Activated effector memory CD4-positive, alpha-beta T cell treated with anti-CD3 and anti-CD28 coated beads, Interleukin-2, amount 50 U/mL, for 16 hours (primary cell): ENCODE results near the gene C11orf42.
"Not testable (repeated sequence)": the region's sequence is repeated elsewhere in the genome, so short reads cannot be mapped to it uniquely, and the experiment has no call there.

Experiments used
- DNase-seq: peaks from one replicate; pipeline ENCODE4 v3.0.0-alpha.2; 2020

Gene C11orf42

DNA sequence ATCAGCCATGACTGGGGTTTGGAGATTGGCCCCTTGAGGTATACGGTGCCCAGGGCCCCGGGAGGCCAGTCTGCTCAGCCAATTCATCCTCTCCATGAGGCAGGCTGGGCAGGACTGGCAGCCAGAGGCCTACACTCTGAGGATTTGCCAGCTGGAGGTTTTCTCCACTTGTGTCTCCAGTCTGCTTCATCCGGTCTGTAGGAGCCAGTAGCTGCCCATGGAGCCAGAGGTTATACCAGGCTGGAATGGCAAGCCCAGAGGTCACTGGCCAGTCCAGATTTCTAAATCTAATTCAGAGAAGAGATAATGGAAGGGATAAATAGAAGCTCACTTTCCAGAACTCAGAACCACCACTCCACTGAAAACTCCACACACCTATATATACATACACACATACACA, 19.1 kb downstream of the C11orf42 start:
- no peak for DNase-seq

DNA sequence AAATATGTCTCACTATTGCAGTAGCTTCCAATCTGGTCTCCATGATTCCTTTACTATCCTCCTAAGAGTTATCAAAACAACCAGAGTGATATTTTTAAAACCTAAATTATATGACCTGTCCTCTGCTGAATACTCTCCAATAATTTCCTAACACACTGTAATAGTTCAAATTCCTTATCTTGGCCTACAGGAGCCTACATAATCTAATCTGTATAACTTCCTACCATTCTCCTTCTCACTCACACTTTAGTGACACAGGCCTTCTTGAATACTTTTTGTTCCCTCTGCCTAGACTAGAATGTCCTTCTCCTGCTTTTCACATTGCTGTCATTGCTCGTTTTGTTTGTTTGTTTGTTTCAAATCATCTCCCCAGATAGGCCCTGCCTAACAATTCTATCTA, 19.7 kb downstream of the C11orf42 start:
- no peak for DNase-seq

DNA sequence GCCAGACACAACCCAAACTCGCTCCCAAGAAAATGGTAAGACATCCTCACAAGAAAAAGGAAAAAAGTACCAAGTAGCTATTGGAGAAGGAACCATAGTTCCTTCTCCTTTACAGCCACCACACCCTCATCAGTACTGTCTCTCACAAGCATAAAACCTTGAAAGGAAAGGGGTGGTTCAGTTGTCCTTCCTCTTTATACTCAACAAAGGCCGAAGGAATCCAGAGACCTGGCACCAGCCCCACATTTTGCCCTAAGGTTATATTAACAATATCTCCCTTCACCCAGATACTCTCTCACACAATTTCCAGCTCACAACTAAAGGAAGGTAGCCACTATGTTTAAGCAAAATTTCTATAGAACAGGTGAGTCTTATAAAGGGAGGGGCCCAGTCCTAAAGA, 20.5 kb downstream of the C11orf42 start:
- no peak for DNase-seq

DNA sequence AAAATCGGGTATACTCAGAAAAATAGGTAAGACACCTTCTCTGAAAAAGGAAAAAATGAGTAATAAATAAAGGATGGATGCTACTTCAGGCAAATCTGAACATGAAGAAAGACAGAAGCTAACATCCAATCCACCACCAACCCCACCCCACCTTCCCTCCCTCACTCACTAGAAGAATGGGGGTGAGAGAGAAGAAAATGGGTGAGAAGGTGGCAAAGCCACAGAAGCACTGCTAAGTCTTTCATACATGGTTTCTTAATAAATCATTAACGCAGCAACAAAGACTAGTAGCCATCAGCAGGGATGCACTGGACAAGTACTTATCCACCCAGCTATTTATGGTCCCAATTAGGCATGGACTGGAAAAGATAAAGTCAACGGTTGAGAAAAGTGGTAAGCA, 23.2 kb downstream of the C11orf42 start:
- no peak for DNase-seq

DNA sequence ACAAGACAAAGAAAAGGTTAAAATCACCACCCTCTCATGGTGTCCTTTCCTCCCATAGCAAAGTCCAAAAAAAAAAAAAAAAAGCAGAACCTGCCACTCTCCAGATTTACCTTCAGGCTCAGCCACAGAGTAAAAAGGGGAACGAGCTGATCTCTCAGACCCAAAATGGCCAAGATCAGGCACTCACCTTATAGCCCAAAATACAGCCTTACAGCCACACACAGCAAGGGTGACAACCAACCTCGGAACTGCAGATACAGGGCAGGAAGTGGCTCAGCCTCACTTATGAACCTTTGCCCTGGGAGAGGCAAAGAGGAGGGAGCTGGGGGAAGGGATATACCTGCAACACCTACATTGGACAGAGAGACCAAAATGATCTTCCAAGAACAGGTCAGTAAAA, 24.6 kb downstream of the C11orf42 start:
- no peak for DNase-seq

DNA sequence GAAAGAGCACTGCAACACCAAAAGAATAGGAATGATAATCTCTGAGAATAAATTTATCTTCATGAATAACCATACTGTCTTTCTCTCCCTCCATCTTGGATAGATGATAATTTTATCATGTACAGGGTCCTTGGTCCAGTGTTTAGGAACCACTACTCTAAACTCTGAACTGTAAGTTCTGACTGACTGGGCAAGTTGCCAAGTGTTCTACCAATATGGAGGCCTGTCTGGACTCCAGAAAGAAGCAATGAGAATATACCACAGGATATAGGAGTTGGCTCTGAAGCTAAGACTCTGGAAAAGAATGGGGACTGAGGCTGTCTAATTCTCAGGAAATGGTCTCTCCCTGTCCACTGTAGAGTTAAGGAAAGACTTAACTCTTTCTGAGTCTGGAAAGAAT, 27.5 kb downstream of the C11orf42 start:
- DNase-seq: no peak

DNA sequence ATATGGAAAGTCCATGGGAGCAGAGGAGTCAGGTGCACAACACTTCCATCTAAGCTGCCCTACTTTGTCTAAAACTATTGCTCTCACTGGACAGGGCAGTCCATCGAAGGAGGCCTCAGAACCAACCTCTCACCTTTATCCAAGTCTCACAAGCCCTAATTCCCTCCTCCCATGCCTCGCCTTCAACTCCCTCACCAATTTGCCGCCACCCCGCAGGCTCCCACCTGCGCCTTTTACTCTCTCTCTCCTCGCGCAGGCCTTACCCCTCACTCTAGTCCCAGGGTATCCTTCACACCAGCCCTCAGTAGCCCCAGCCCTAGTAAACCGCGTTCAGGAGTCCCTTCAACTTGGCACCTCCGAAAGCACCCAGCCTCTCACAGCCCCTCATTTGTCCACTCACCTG, 28.6 kb downstream of the C11orf42 start:
- no peak for DNase-seq

DNA sequence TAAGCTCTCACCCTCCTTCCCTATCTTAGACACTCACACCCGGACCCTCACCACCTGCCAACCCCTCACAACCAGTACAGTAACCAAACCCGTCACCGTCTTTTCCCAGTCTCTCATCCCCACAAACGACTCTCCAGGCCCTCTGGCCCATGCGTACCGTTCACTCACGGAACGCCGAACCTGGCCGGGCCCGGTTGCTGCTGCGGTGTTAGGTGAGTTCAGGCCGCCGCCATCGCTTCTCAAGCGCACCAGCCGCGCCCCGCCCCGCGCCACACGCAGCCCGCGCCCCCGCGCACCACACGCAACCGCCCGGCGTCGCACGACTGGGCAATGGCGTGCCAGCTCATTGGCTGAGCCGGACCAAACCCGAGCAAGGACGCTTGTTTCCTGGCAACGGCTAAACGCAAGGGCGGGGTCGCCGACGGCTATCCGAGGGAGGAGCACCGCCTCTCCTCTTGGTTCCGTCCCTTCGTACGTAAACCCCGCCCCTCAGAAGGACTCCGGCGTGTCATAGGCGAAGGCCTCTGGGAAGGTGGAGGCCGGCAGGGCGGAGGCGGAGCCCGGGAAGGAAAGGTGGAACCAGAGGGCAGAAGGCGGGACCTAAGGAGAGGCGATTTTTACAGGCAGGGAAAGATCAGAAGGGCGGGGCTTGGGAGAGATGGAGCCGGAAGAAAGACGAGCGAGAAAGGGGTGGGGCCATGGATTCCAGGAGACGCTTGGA, 29.2 kb downstream of the C11orf42 start, which contains the start of gene FHIP1B:
Gene FHIP1B, minus strand, starts transcription at position 250 of the 721 bp plus-strand sequence. CDS start 10,120 bp downstream, outside the sequence.
- peak; percentile 100 for DNase-seq

DNA sequence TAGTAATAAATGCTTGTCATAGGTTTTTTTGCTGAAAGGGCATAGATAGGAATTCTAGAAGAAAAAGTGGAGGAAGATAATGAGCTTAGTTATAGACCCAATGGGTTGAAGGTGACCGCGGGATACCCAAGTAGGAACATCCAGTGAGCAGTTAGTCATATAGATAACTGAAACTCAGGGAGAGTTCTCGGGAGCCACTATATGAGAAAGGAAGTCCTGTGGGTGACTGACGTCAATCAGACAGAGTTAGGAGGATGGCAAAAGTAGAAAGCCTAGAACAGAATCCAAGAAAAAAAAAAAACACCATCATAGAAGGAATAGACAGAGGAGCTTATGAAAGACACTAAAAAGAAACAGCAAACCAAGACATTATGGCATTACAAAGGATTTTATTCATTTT, 31.9 kb downstream of the C11orf42 start:
- DNase-seq: no peak

DNA sequence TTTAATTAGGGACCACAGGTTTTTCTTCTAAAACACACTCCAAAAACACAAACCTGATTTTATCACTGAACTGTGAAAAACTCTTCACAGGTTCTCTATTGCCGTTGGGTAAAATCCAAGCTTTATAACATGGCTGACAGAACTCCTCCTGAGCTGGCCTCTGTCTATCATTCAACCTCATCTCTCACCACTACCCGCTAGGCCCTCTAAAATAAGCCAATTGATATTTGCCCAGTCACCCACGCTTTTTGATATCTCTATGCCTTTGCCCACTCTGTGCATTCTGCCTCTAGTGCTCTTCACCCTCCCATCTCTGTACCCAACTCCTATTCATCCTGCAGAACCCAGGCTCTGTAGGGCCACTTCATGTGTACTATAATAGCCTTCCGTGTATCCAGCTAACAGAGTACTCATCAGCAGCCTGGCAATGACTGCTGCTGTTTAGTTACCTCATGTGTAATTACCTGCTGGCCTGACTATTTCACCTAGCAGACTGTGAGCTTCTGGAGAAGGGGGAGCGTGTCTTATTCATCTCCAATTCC, 32.5 kb downstream of the C11orf42 start:
- no peak for DNase-seq

DNA sequence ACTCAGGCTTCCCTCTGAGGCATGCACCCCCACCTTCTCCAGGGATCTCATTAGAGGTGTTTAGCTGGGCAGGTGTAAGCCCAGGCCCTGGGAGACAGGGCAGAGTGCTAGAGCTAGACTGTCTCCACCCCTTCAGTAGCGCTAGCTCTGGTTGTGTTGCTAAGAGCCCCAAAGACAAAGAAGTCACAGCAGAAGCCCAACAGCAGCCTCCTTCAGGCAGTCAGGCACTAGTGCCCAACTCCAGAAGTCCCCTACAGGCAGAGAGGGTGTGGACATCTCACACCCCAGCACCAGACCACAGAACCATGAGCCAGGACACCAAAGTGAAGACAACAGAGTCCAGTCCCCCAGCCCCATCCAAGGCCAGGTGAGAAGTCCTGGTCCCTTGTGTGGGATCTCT, 33.5 kb downstream of the C11orf42 start, which contains the start of gene CNGA4:
Gene CNGA4, plus strand, starts transcription at position 188 of the 400 bp plus-strand sequence. Its CDS starts 118 bp downstream, at position 306.
- no peak for DNase-seq

DNA sequence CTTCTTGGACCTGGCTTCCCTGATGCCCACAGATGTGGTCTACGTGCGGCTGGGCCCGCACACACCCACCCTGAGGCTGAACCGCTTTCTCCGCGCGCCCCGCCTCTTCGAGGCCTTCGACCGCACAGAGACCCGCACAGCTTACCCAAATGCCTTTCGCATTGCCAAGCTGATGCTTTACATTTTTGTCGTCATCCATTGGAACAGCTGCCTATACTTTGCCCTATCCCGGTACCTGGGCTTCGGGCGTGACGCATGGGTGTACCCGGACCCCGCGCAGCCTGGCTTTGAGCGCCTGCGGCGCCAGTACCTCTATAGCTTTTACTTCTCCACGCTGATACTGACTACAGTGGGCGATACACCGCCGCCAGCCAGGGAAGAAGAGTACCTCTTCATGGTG, 34.8 kb downstream of the C11orf42 start:
- no peak for DNase-seq

DNA sequence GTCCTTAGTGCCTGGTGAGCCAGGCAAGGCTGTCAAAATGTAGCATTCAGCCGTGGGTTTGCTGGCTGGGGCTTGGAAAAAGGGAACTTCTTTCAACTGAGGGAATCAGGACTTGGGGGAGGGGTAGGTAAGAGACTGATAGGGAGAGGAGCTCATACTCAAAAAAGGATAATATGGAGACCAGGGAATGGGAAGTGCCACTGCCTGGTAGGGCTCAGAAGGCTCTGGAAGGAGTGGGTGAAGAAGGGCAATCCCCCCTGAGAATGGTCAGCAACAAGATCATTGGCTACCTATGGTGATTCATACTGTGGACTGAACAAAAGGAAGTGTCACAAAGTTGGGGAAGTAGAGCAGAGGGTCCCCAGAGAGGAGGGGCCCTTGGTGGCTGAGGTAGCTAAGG, 35.4 kb downstream of the C11orf42 start:
- DNase-seq: no peak

DNA sequence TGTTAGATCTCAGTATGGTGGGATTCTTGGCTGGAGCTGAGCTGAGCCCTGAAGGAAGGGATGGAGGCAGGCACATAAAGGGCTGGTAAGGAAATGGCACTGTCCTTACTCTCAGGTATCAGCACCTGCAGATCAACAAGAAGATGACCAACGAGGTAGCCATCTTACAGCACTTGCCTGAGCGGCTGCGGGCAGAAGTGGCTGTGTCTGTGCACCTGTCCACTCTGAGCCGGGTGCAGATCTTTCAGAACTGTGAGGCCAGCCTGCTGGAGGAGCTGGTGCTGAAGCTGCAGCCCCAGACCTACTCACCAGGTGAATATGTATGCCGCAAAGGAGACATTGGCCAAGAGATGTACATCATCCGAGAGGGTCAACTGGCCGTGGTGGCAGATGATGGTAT, 36.0 kb downstream of the C11orf42 start:
- DNase-seq: no peak

DNA sequence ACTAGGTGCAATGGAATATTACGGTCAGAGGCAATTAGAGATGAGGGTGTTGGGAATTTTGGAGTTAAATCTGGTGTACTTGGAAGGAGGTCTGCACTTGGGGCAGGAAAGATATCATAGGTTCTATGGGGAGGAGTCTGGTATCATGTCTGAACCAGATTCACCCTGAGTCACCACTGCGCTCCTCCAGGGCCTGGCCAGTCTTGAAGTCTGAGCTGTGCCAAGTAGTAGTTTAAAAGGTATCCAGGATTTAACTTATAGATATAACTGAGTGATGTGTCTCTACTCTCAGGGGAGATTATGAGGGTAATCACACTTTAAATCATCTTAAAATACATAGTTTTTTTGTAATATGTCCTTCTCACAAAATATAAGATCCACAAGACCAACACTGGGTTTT, 40.2 kb downstream of the C11orf42 start:
- no peak for DNase-seq

DNA sequence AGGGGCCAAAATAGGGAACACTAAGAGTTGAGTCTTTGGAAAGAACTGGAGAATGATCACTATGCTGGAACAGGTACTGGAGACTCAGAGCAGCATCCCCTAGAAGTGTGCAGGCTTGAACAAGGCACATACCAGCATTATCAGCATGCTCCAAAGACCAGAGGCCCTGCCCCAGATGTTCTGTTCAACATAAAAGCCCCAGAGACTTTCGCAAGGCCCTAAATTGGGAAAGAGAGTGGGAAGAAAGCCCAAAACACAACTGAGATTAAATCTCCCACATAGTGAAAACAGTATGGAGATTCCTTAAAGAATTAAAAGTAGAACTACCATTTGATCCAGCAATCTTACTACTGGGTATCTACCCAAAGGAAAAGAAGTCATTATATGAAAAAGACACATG, 42.9 kb downstream of the C11orf42 start:
- no peak for DNase-seq

DNA sequence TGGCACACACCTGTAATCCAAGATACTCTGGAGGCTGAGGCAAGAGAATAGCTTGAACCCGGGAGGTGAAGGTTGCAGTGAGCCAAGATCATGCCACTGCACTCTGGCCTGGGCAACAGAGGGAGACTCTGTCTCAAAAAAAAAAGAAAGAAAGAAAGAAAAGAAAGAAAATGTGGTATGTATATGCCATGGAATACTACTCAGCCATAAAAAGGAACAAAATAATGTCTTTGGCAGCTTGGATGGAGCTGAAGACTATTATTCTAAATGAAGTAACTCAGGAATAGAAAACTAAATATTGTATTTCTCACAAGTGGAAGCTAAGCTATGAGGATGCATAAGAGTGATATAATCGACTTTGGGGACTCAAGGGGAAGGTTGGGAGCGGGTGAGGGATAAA, 43.5 kb downstream of the C11orf42 start:
- not testable (repeated sequence) for DNase-seq

DNA sequence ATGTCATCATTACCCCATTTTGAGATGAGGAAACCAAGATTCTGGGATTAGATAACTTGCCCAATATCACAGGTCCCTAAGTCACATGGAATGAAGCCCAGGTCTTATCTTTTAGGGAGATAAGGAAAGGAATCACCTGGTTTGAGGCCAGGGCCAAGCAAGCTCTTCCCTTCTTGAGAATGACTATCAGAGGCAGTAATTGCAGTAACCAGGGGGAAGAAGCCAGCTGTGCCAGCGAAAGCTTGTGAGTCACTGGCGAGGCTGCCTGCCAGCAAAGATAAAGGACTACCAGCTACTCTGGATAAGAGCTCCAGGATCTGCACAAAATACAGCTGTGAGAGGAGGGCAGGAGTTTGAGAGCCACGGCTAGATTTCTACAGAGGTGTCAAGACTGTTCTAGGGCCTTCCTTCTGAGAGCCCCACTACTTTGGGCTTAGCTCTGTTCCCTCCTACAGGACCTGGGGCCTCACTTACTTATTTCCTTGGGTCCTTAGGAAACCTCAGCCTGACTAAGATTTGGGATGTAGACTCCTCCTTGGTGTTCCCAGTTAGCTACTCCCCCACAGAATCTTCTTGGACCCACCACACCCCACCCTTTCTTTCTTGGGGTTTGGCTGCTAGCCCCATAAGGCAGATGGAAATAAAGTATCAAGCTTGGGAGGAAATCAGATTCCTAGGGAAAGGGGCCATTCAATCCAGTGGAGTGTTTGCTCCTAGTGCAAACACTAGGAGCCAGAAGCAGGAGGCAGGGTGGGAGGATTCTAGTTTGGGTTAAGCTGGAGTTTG, 44.6 kb downstream of the C11orf42 start:
- DNase-seq: no peak

DNA sequence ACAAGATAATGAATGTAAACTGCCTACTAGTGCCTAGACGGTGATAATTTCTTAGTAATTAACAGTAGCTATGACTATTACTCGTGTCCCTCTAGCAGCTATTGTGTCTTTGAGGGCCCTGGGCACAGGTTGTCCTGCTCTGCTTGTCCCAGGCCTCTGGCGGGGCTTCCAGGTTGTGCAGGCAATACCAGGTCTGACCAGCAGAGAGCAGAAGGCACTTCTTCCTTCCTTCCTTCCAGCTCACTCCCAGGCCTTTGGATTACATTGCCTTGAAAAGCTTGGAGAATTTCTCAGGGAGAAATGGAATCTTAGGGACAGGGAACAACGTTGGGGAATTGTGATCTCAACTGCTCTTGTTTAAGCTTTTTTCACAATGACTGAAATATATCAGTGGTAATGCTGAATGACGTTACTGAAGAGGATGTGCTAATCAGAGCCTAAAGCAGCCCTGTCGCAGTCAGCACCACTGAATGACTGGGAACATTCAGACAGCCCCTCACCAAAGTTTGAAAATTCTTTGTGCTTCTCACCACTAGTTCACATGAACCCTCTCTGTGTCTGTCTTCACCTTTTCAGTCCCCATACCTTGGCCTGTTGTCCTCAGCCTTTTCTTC, 45.9 kb downstream of the C11orf42 start:
- peak; percentile 81 for DNase-seq

DNA sequence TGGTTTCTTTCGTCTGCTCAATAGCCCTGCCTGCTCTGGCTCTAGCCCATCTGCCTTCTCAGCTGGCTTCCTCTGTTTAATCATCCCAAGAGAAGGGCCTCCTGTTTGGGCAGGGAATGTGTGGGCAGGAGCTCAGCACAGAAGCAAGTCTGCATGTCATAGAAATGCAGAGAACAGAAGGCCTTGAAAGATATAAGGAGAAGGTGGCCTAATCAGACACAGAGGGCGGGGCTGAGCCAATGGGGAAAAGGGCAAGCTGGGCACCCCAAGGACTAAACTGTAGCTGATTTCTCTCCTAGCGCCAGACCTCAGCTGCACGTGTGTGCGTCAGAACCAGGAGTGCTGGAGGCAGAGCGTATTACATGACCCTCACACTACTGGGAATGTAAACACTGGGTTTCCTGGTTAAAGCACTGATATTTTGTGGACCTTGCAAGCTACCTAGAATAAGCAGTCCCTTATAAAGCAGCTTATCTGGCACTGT, 46.7 kb downstream of the C11orf42 start:
- no peak for DNase-seq

DNA sequence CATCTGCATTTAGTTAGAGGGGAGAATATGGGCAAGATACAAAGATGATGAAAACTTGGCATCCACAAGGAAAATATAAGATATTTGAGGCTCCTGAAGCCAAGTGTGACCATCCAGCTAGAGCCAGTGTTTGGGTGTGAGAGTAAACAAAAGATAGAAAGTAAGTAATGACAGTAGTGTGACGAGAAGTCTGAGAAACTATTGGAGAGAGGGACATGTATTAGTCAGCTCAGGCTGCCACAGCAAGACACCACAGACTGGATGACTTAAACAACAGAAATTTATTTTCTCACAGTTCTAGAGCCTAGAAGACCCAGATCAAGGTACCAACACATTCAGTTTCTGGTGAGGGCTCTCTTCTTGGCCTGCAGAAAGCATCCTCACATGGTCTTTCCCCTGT, 47.8 kb downstream of the C11orf42 start:
- no peak for DNase-seq

DNA sequence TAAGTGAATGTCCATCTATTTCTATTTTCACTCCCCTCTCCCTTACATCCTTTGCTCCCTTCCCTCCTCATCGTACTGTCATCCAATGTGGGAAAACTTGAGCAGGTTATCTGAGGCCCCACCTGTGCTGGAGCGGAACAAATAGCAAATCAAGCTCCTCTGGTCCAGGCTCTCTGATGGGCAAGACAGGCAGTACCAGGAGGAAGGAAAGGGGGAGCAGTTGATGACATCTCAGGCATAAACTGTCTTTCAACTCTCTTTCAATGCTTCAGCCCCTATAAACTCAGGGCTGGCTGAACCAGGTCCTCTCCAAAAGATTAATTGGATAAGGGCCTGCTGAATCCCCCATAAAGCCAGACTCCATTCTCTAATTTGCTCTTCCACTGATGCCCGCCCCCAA, 52.8 kb downstream of the C11orf42 start:
- no peak for DNase-seq

DNA sequence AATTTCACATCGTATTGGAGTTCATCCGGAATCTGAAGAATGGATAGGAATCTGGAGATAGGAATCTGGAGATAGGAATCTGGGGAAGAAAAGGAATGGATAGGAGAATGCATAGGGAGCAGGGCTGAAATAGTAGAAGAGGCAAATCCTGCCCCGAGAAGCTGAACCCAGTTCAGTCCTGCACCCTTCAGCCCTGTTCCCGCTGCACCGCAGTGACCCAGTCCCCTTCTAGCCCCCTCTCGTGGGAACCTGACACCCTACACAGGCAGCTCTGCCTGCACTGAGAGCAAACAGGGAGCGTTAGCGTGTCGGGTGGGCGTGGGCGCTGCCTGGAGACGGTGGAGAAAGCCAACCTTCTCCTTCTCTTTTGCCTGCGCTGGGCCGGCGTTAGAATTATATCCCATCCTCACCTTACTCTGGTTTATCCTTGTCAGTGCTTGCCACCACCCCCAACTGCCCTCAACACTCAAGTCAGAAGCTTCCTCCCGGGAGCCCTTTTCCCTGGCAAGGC, 53.3 kb downstream of the C11orf42 start:
- DNase-seq: no peak
